NB4 (cell line): ENCODE results near the gene DNAAF8.

Experiments used
- CTCF ChIP-seq: IDR thresholded peaks from one replicate; pipeline ENCODE4 v1.5.1; 2012; ENCODE audit warnings: low read depth, low read length
- MAX ChIP-seq: IDR thresholded peaks from 2 replicates; pipeline ENCODE4 v1.6.1; 2011; ENCODE audit warnings: low read depth, low read length
- POLR2A ChIP-seq: IDR thresholded peaks from 2 replicates; pipeline ENCODE4 v1.6.1; 2011; ENCODE audit warnings: mild to moderate bottlenecking; ENCODE audit not compliant: insufficient read length; ENCODE audit errors: extremely low read depth

- TF ChIP-seq CTCF (no peak), POLR2A (peak; percentile 68), MAX (0 out of 2 replicates have a peak, but pooled peaks have one; percentile 30)
Observed at GRCh38 chr16:4768549-4769305, 34.4 kb downstream of the DNAAF8 start.
